Adipocyte (in vitro differentiated cells): ENCODE measurements around the gene GPR135.

Source experiments
- DNase-seq: peaks from one replicate; pipeline ENCODE4 v3.0.0-alpha.2; 2015; ENCODE audit warnings: low read depth
- H3K27me3 ChIP-seq: replicated peaks from 2 replicates; pipeline ENCODE4 v1.7.0; 2013; ENCODE audit warnings: mild to moderate bottlenecking, low read length, moderate library complexity; ENCODE audit not compliant: control insufficient read depth, insufficient read depth
- H3K36me3 ChIP-seq: 2 replicates; pipeline ENCODE4 v1.7.0; 2013; ENCODE audit warnings: low read length, mild to moderate bottlenecking, moderate library complexity; ENCODE audit not compliant: control insufficient read depth, insufficient read depth, severe bottlenecking
- H3K4me1 ChIP-seq: 2 replicates; pipeline ENCODE4 v1.7.0; 2013; ENCODE audit warnings: mild to moderate bottlenecking, low read length, moderate library complexity; ENCODE audit not compliant: control insufficient read depth, insufficient read depth
- H3K4me3 ChIP-seq: 2 replicates; pipeline ENCODE4 v1.7.0; 2013; ENCODE audit warnings: mild to moderate bottlenecking, low read length, moderate library complexity
- H3K9ac ChIP-seq: 2 replicates; pipeline ENCODE4 v1.7.0; 2013; ENCODE audit warnings: mild to moderate bottlenecking, low read length, moderate library complexity
- H3K9me3 ChIP-seq: 2 replicates; pipeline ENCODE4 v1.7.0; 2013; ENCODE audit warnings: mild to moderate bottlenecking, low read length, moderate library complexity; ENCODE audit not compliant: control insufficient read depth

Gene GPR135

GRCh38 chr14:59484639-59485175, 19.5 kb upstream of the GPR135 start:
- peaks cover 23% of the 10 kb centered on the region for H3K36me3 ChIP-seq
- H3K4me3 ChIP-seq: peak overlapping the region; percentile 88
- H3K9ac ChIP-seq: peak overlapping the region; percentile 91
- H3K9me3 ChIP-seq: no peaks in the 10 kb centered on the region
- H3K27me3 ChIP-seq: no peaks in the 10 kb centered on the region
- DNase-seq: no peak
- peaks cover 55% of the 10 kb centered on the region for H3K4me1 ChIP-seq

DNA sequence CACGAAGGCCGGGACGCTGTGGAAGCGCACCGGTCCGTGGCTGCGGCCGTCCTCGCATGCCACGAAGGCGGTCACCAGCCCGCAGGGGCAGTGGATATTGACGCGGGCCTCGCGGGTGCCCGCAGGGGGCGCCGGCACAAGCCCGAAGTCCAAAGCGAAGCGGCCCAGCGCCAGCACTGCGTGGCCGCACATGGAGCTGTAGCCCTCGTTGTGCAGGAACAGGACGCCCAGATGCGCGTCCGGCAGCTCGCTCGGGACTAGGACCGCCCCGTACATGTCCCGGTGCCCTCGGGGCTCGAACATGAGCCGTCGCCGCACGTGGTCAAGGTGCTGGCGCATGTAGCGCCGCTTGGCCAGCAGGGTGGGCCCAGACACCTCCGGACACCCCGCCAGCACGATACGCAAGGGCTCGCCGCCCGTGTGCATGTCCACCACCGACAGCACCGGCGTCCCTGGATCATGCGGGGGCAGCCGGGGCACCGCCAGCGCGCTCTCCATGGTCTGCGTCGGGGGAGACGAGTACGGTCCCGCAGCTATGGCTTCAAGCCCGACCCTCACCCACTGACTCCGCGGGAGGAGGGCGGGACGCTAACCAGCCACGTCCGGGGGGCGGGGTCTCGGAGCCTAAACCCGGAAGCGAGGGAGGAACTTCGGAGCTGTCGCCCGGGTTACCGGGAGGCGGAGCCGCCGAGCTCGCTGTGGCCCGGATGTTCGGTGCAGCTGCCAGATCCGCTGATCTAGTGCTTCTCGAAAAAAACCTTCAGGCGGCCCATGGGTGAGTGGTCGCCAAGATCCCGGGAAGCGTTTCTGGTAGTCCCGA, 18.8 kb upstream of the GPR135 start, which contains the start of the genes JKAMP and L3HYPDH:
Gene JKAMP, plus strand, starts transcription at position 699 of the 820 bp plus-strand sequence. Its CDS starts 73 bp downstream, at position 772.
Gene L3HYPDH, minus strand, starts transcription at position 590 of the 820 bp plus-strand sequence. Its CDS starts 92 bp downstream, at position 498.
- Histone ChIP-seq H3K4me3 (peak within 1 kb of the TSS; percentile 88), H3K9me3 (no peaks in the 10 kb centered on the region), H3K36me3 (peaks cover 18% of the 10 kb centered on the region), H3K27me3 (no peaks in the 10 kb centered on the region), H3K9ac (peak within 1 kb of the TSS; percentile 91), H3K4me1 (peaks cover 55% of the 10 kb centered on the region)
- DNase-seq: peak; percentile 99

DNA sequence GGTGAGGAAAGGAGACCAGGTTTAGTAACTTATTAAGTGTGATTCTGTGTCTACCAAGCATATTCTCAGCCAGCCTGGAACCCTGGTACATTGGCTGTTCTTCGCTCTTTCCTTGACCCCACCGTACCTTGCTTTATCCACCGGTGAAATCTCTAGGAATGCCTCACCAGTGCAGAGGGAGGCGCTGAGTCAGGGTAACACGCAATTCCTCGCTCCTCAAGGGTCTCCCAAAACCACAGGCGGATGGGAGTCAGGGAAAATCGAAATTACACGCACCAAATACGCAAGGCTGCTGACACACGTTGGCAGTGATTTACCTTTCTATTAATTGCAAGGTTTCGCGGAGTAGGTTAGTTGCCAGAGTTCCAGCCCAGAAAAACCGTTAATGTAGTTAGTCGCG, 18.2 kb upstream of the GPR135 start:
- Histone ChIP-seq H3K27me3 (no peaks in the 10 kb centered on the region), H3K9ac (peak overlapping the region; percentile 91), H3K9me3 (no peaks in the 10 kb centered on the region), H3K36me3 (peaks cover 18% of the 10 kb centered on the region), H3K4me3 (peak overlapping the region; percentile 88), H3K4me1 (peaks cover 55% of the 10 kb centered on the region)
- peak; percentile 66 for DNase-seq

DNA sequence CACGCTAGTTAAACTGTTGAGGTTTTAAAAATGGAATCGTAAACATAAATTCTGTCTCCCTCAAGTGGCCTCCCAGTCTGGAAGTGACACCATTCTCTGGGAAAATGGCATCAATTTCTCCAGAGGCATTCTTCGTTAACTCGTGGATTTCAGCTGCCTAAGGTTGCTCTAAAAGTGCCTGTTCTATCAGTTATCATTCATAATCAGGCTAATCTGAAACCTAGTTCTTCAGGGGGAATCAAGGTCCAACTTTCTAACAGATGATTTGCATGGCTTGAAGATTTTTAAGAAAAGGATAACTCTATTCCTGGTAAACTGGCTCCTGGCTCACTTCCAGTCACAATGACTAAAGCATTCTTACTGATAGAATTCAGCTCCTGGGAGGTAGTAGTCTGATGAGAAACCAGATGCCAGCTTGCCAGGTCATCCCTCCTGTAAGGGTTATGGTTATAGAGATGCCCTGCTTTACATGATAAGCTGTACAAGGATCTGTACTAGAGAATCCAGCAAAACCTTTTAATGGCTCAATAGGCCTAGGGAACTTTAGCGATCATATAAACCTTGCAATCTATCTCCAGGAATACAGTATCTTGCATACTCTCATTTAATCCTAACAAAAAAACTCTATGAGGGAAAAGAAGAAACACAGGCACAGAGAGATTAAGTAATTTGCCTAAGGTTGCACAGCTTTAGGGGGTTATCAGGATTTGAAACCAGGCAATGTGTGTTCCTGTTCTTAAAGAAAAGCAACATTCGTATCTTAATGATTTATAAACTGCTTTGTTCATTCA, 17.6 kb upstream of the GPR135 start:
- H3K27me3 ChIP-seq: no peaks in the 10 kb centered on the region
- no peaks in the 10 kb centered on the region for H3K9me3 ChIP-seq
- H3K4me1 ChIP-seq: peaks cover 50% of the 10 kb centered on the region
- peak overlapping the region; percentile 91 for H3K9ac ChIP-seq
- H3K4me3 ChIP-seq: peak overlapping the region; percentile 88
- DNase-seq: peak; percentile 89
- peaks cover 15% of the 10 kb centered on the region for H3K36me3 ChIP-seq

GRCh38 chr14:59481871-59482540, 16.8 kb upstream of the GPR135 start:
- Histone ChIP-seq H3K27me3 (no peaks in the 10 kb centered on the region), H3K9ac (peak overlapping the region; percentile 91), H3K4me1 (peaks cover 48% of the 10 kb centered on the region), H3K4me3 (peak overlapping the region; percentile 88), H3K9me3 (no peaks in the 10 kb centered on the region), H3K36me3 (peaks cover 13% of the 10 kb centered on the region)
- DNase-seq: peak; percentile 88

DNA sequence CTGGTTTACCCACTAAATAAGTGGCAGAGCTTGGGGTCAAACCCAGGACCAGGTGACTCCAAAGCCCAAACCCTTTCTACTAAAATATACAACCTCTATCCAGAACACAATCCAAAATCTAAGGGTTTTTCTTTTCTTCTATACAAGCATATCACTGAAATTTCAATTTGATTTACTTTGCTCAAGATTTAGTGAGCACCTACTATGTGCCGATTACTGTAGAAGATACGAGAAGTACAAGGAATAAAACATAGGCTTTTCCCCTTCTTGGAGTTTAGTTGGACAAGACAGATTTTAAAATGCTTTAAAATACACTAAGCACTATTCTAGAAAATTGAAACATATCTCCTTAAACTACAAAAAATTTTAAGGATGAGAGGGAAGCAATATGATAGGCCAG, 16.2 kb upstream of the GPR135 start:
- DNase-seq: no peak
- Histone ChIP-seq H3K4me3 (peak overlapping the region; percentile 41), H3K9ac (no peak overlapping the region), H3K4me1 (peaks cover 44% of the 10 kb centered on the region), H3K36me3 (peaks cover 18% of the 10 kb centered on the region), H3K9me3 (no peaks in the 10 kb centered on the region), H3K27me3 (no peaks in the 10 kb centered on the region)

DNA sequence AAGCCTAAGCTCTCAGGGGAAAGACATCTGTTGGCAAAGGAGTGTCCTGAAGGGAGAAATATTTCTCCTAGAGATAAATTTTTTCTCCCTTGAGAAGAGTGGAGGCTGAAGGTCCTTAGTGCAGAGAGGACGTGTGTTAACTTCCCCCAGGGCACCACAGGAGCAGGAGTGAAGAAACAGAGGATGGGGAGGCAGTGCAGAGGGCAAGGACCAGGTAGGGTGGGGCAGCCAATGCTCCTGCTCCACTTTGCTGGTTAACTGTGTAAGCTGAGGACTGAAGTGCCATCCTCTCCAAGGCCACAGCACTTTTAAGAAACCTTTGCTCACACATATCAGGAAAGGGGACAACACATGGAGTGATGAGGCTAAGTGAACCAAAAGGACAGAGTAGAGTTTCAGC, 15.0 kb upstream of the GPR135 start:
- Histone ChIP-seq H3K9ac (no peak overlapping the region), H3K36me3 (peaks cover 30% of the 10 kb centered on the region), H3K9me3 (no peaks in the 10 kb centered on the region), H3K4me3 (no peak overlapping the region), H3K27me3 (no peaks in the 10 kb centered on the region), H3K4me1 (peaks cover 33% of the 10 kb centered on the region)
- DNase-seq: no peak

DNA sequence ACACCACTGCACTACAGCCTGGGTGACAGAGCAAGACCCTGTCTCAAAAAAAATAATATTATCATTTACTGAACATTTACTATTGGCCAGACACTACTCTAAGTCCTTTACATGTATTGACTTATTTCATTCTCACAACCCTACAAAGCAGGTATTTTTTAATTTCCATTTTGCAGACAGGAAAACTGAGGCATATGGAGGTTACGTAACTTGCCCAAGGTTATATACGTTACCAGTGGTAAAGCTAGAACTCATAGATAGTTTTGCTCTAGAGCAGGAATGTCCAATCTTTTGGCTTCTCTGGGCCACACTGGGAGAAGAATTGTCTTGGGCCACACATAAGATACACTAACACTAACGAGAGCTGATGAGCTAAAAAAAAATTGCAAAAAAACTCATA, 13.4 kb upstream of the GPR135 start:
- H3K4me1 ChIP-seq: peaks cover 32% of the 10 kb centered on the region
- peaks cover 46% of the 10 kb centered on the region for H3K36me3 ChIP-seq
- no peak for DNase-seq

DNA sequence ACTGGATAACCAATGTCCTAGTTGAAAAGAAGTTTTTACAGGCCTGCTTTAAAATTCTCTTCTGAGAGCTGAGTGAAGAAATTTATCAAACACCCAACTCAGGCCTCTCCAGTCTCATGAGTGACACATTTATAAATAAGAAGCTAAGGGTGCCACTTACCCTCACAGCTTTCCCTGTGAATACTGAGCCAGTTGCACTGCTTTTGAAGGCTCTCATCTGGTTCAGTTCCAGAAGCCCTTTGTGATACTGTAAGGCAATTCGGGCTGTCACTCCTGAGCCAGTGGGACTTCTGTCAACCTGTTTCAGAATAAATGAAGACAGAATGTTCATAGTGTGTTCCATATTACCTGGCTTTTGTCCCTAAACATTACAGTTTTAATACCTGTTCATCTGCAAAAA, 10.5 kb upstream of the GPR135 start:
- Histone ChIP-seq H3K4me3 (no peak overlapping the region), H3K36me3 (peaks cover 73% of the 10 kb centered on the region), H3K9ac (no peak overlapping the region), H3K27me3 (no peaks in the 10 kb centered on the region), H3K4me1 (peaks cover 8% of the 10 kb centered on the region), H3K9me3 (no peaks in the 10 kb centered on the region)
- no peak for DNase-seq

More for the DNA sequence above, 13.4 kb upstream of the GPR135 start:
- no peak overlapping the region for H3K4me3 ChIP-seq
- no peak overlapping the region for H3K9ac ChIP-seq
- no peaks in the 10 kb centered on the region for H3K9me3 ChIP-seq
- H3K27me3 ChIP-seq: no peaks in the 10 kb centered on the region

GRCh38 chr14:59474172-59474571, 9.0 kb upstream of the GPR135 start:
- no peak overlapping the region for H3K9ac ChIP-seq
- DNase-seq: no peak
- H3K4me3 ChIP-seq: no peak overlapping the region
- H3K27me3 ChIP-seq: no peaks in the 10 kb centered on the region
- no peaks in the 10 kb centered on the region for H3K4me1 ChIP-seq
- peaks cover 85% of the 10 kb centered on the region for H3K36me3 ChIP-seq
- no peaks in the 10 kb centered on the region for H3K9me3 ChIP-seq
